Fibroblast of lung (primary cell): ENCODE measurements around the gene CLEC4G. TPM values are rescaled to one million over a fixed set of nuclear protein-coding genes. Genes with fewer than 3 reads are reported as not detected.

ENCODE experiments used
- DNase-seq, 2 donors: peaks; one replicate each; pipeline versions ENCODE4 v3.0.0 to v3.0.0-alpha.2; 2010; ENCODE audit warnings: low read depth in 2 of 2
- H2AFZ ChIP-seq: 2 replicates; pipeline ENCODE4 v1.5.1; 2012; ENCODE audit warnings: low read length, control low read depth, inconsistent platforms
- H3K27ac ChIP-seq: 2 replicates; pipeline ENCODE4 v1.5.1; 2011; ENCODE audit warnings: low read length, control low read depth; ENCODE audit not compliant: insufficient read depth
- H3K27me3 ChIP-seq: 2 replicates; pipeline ENCODE4 v1.5.1; 2011; ENCODE audit warnings: mild to moderate bottlenecking, low read length; ENCODE audit not compliant: control insufficient read depth, insufficient read depth
- H3K36me3 ChIP-seq: 2 replicates; pipeline ENCODE4 v1.5.1; 2011; ENCODE audit warnings: low read length; ENCODE audit not compliant: control insufficient read depth, insufficient read depth
- H3K4me1 ChIP-seq: 2 replicates; pipeline ENCODE4 v1.5.1; 2011; ENCODE audit warnings: low read length; ENCODE audit not compliant: control insufficient read depth, insufficient read depth; ENCODE audit errors: extremely low read depth
- H3K4me2 ChIP-seq: 2 replicates; pipeline ENCODE4 v1.5.1; 2011; ENCODE audit warnings: low read length, control low read depth; ENCODE audit not compliant: insufficient read depth; ENCODE audit errors: extremely low read depth
- H3K4me3 ChIP-seq, 4 experiments: fragments of 200-600 bp in 1 of 4; sonication (generic) in 1 of 4; replicated peaks in 1 of 4; 2 replicates each; pipeline ENCODE4 v1.5.1; 2011 to 2016; ENCODE audit warnings: low read length in 4 of 4, low read depth in 3 of 4, mild to moderate bottlenecking in 3 of 4, control low read depth in 2 of 4, inconsistent platforms in 1 of 4, mixed read lengths in 1 of 4; ENCODE audit not compliant: insufficient read depth in 1 of 4; ENCODE audit errors: control extremely low read depth in 1 of 4
- H3K79me2 ChIP-seq: 2 replicates; pipeline ENCODE4 v1.5.1; 2012; ENCODE audit warnings: mild to moderate bottlenecking, low read length, inconsistent platforms; ENCODE audit not compliant: control insufficient read depth, insufficient read depth
- H3K9ac ChIP-seq: 2 replicates; pipeline ENCODE4 v1.5.1; 2011; ENCODE audit warnings: mild to moderate bottlenecking, low read length, control low read depth; ENCODE audit not compliant: insufficient read depth
- H3K9me3 ChIP-seq: 2 replicates; pipeline ENCODE4 v1.5.1; 2012; ENCODE audit warnings: low read depth, low read length; ENCODE audit not compliant: control insufficient read depth, insufficient read depth
- H4K20me1 ChIP-seq: 2 replicates; pipeline ENCODE4 v1.5.1; 2011; ENCODE audit warnings: low read length; ENCODE audit not compliant: control insufficient read depth, insufficient read depth; ENCODE audit errors: extremely low read depth
- EZH2 ChIP-seq: IDR thresholded peaks from 2 replicates; pipeline ENCODE4 v1.5.1; 2012; ENCODE audit warnings: low read length, control low read depth, mild to moderate bottlenecking; ENCODE audit errors: missing control alignments
- polyA plus RNA-seq, 2 donors: library from polyadenylated mRNA; depleted of rRNA in 1 of 2; stranded (reverse) in 1 of 2; unstranded in 1 of 2; fragments of >200 nt; gene quantifications; 2 replicates each; pipeline ENCODE4 v1.2.1, GENCODE V29; 2011 to 2012; ENCODE audit warnings: missing spikeins in 1 of 2
- total RNA-seq: library from RNA; depleted of rRNA; stranded (reverse); fragments of >200 nt; gene quantifications from 2 replicates; pipeline ENCODE4 v1.2.1, GENCODE V29; 2014
- TF ChIP-seq, protein P1 (sequence below), 2 donors: IDR thresholded peaks in 1 of 2; conservative IDR thresholded peaks in 1 of 2; 1 replicate in 1 of 2; 2 replicates in 1 of 2; pipeline ENCODE4 v1.5.1; 2011 to 2012; ENCODE audit warnings: low read length in 2 of 2, control low read depth in 1 of 2, inconsistent platforms in 1 of 2, low read depth in 1 of 2, mild to moderate bottlenecking in 1 of 2

The CLEC4G gene
- total and polyA plus RNA-seq, 2 donors (not counting 1 experiment from before 2014, with no cell fraction given), result not detected

GRCh38 chr19:7730286-7731217 lies 1.4 kb downstream of the CLEC4G start:
- H3K4me2 ChIP-seq, result no peak overlapping the region

GRCh38 chr19:7729831-7730285 lies 2.1 kb downstream of the CLEC4G start:
- Histone ChIP-seq H2AFZ (no peak overlapping the region), H3K27me3 (peaks cover 3% of the 10 kb centered on the region), H4K20me1 (no peaks in the 10 kb centered on the region), H3K9me3 (no peaks in the 10 kb centered on the region), H3K36me3 (no peaks in the 10 kb centered on the region), H3K27ac (no peak overlapping the region), H3K4me2 (no peak overlapping the region), H3K4me3 (no peak overlapping the region), H3K79me2 (no peaks in the 10 kb centered on the region), H3K4me1 (no peaks in the 10 kb centered on the region), H3K9ac (no peak overlapping the region)
- no peak for DNase-seq
- TF ChIP-seq EZH2, result no peak
- TF ChIP-seq, protein P1, sequence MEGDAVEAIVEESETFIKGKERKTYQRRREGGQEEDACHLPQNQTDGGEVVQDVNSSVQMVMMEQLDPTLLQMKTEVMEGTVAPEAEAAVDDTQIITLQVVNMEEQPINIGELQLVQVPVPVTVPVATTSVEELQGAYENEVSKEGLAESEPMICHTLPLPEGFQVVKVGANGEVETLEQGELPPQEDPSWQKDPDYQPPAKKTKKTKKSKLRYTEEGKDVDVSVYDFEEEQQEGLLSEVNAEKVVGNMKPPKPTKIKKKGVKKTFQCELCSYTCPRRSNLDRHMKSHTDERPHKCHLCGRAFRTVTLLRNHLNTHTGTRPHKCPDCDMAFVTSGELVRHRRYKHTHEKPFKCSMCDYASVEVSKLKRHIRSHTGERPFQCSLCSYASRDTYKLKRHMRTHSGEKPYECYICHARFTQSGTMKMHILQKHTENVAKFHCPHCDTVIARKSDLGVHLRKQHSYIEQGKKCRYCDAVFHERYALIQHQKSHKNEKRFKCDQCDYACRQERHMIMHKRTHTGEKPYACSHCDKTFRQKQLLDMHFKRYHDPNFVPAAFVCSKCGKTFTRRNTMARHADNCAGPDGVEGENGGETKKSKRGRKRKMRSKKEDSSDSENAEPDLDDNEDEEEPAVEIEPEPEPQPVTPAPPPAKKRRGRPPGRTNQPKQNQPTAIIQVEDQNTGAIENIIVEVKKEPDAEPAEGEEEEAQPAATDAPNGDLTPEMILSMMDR (conservative IDR thresholded peaks at IDR 0.05 in 1 of 2, IDR thresholded peaks at IDR 0.05 in 1 of 2; ENCODE audit: low read depth in 1 of 2, low read length in 2 of 2), result no peak

More at GRCh38 chr19:7730286-7731217, 1.4 kb downstream of the CLEC4G start:
- no peak overlapping the region for H3K4me3 ChIP-seq
- no peak overlapping the region for H2AFZ ChIP-seq
- H3K9me3 ChIP-seq, result no peaks in the 10 kb centered on the region
- H3K4me1 ChIP-seq, result no peaks in the 10 kb centered on the region
- H3K27me3 ChIP-seq, result peaks cover 3% of the 10 kb centered on the region
- no peak for TF ChIP-seq EZH2
- TF ChIP-seq, protein P1 (conservative IDR thresholded peaks at IDR 0.05 in 1 of 2, IDR thresholded peaks at IDR 0.05 in 1 of 2; ENCODE audit: low read depth in 1 of 2, low read length in 2 of 2), result no peak
- no peaks in the 10 kb centered on the region for H3K36me3 ChIP-seq
- no peaks in the 10 kb centered on the region for H4K20me1 ChIP-seq
- H3K79me2 ChIP-seq, result no peaks in the 10 kb centered on the region
- H3K9ac ChIP-seq, result no peak overlapping the region
- DNase-seq, result no peak
- H3K27ac ChIP-seq, result no peak overlapping the region

- H2AFZ ChIP-seq, result no peak overlapping the region
- no peak overlapping the region for H3K4me2 ChIP-seq
- H3K9ac ChIP-seq, result no peak overlapping the region
- DNase-seq, result no peak
- H3K79me2 ChIP-seq, result no peaks in the 10 kb centered on the region
- H3K27ac ChIP-seq, result no peak overlapping the region
- no peaks in the 10 kb centered on the region for H3K4me1 ChIP-seq
- H4K20me1 ChIP-seq, result no peaks in the 10 kb centered on the region
- peaks cover 3% of the 10 kb centered on the region for H3K27me3 ChIP-seq
- no peaks in the 10 kb centered on the region for H3K9me3 ChIP-seq
- no peak overlapping the region for H3K4me3 ChIP-seq
- no peak for TF ChIP-seq EZH2
- TF ChIP-seq, protein P1 (conservative IDR thresholded peaks at IDR 0.05 in 1 of 2, IDR thresholded peaks at IDR 0.05 in 1 of 2; ENCODE audit: low read depth in 1 of 2, low read length in 2 of 2), result no peak
- no peaks in the 10 kb centered on the region for H3K36me3 ChIP-seq
These were observed 2.7 kb downstream of the CLEC4G start for GRCh38 chr19:7729211-7729610.
